PC-3 (cell line): ENCODE results near the gene DSCAM. TPM values are rescaled to one million over a fixed set of nuclear protein-coding genes. Genes with fewer than 3 reads are reported as not detected.
A peak's percentile ranks its signal among the peaks of the same experiment; 100 is the strongest.

Experiments
- ATAC-seq: fragments of 200-7000 bp; cut with Tn5 transposase; 2 replicates; pipeline ENCODE4 v1.9.1; 2020; ENCODE audit warnings: mild to moderate bottlenecking, moderate library complexity
- BruUV-seq: library from RNA; stranded (reverse); fragments of 400-500 nt; replicated peaks from 2 replicates; lab custom pipeline; 2021; lab: Mats Ljungman, UMichigan
- CTCF ChIA-PET: fragments of 300-600 bp; sonication (Branson Sonifier 250); formaldehyde crosslinking; loops from one replicate; lab custom pipeline; 2022; ENCODE audit warnings: antibody characterized with exemption; lab: Charles Lee
- POLR2A ChIA-PET: fragments of 300-600 bp; sonication (Branson Sonifier 250); formaldehyde crosslinking; loops from one replicate; lab custom pipeline; 2022; ENCODE audit warnings: antibody characterized with exemption; ENCODE audit not compliant: unreplicated experiment; lab: Charles Lee
- DNase-seq: peaks from one replicate; pipeline ENCODE4 v3.0.0-alpha.2; 2015
- H2AFZ ChIP-seq: fragments of 300-600 bp; sonication (generic); 2 replicates; pipeline ENCODE4 v1.6.0; 2016; ENCODE audit warnings: antibody characterized with exemption, low read length
- H3F3A ChIP-seq: fragments of 300-600 bp; sonication (generic); one replicate; pipeline ENCODE4 v1.6.0; 2017; ENCODE audit warnings: antibody characterized with exemption, low read length, control low read depth, mild to moderate bottlenecking; ENCODE audit not compliant: unreplicated experiment
- H3K27ac ChIP-seq: fragments of 300-600 bp; sonication (generic); 2 replicates; pipeline ENCODE4 v1.5.1; 2016; ENCODE audit warnings: mild to moderate bottlenecking, low read length
- H3K27me3 ChIP-seq: fragments of 300-600 bp; sonication (generic); 2 replicates; pipeline ENCODE4 v1.6.1; 2016; ENCODE audit warnings: low read length, mixed read lengths
- H3K36me3 ChIP-seq: fragments of 300-600 bp; sonication (generic); 2 replicates; pipeline ENCODE4 v1.6.1; 2016; ENCODE audit warnings: low read depth, mixed run types, low read length, mixed read lengths
- H3K4me1 ChIP-seq: fragments of 300-600 bp; sonication (generic); 2 replicates; pipeline ENCODE4 v1.5.1; 2016; ENCODE audit warnings: low read length; ENCODE audit not compliant: insufficient read depth
- H3K4me2 ChIP-seq: fragments of 300-600 bp; sonication (generic); 2 replicates; pipeline ENCODE4 v1.6.0; 2016; ENCODE audit warnings: low read length
- H3K4me3 ChIP-seq: fragments of 300-600 bp; sonication (generic); 2 replicates; pipeline ENCODE4 v1.5.1; 2016; ENCODE audit warnings: mild to moderate bottlenecking, low read length, mixed read lengths
- H3K79me2 ChIP-seq: fragments of 300-600 bp; sonication (generic); 2 replicates; pipeline ENCODE4 v1.6.1; 2017; ENCODE audit warnings: low read length, mixed read lengths
- H3K9ac ChIP-seq: fragments of 300-600 bp; sonication (generic); 2 replicates; pipeline ENCODE4 v1.6.0; 2016; ENCODE audit warnings: mild to moderate bottlenecking, low read length
- H3K9me2 ChIP-seq: fragments of 300-600 bp; sonication (generic); replicated peaks from 2 replicates; pipeline ENCODE4 v1.6.1; 2016; ENCODE audit warnings: mixed run types, low read length, mixed read lengths
- H3K9me3 ChIP-seq: fragments of 300-600 bp; sonication (generic); 2 replicates; pipeline ENCODE4 v1.6.1; 2016; ENCODE audit warnings: low read length, mixed read lengths
- H4K20me1 ChIP-seq: fragments of 300-600 bp; sonication (generic); 2 replicates; pipeline ENCODE4 v1.6.1; 2016; ENCODE audit warnings: low read length, mixed read lengths
- EZH2 ChIP-seq: fragments of 300-600 bp; sonication (generic); IDR thresholded peaks from one replicate; pipeline ENCODE4 v1.6.1; 2017; ENCODE audit warnings: antibody characterized with exemption, mild to moderate bottlenecking, low read length; ENCODE audit not compliant: unreplicated experiment
- EZH2phosphoT487 ChIP-seq: fragments of 300-600 bp; sonication (generic); IDR thresholded peaks from 2 replicates; pipeline ENCODE4 v1.6.1; 2018; ENCODE audit warnings: mild to moderate bottlenecking, antibody characterized with exemption, low read length, borderline replicate concordance
- intact Hi-C: fragments of 100-400 bp; cut with micrococcal nuclease; formaldehyde crosslinking; loops from 2 replicates; pipeline ENCODE4 v1.9.0; 2023
- total RNA-seq: library from RNA; depleted of rRNA; stranded (reverse); fragments of >200 nt; gene quantifications from 2 replicates; pipeline ENCODE4 v1.2.3, GENCODE V29; 2014
- TF ChIP-seq, protein P1 (sequence below): fragments of 300-600 bp; sonication (generic); conservative IDR thresholded peaks from 2 replicates; pipeline ENCODE4 v1.5.1; 2017; ENCODE audit warnings: antibody characterized with exemption, low read depth, mild to moderate bottlenecking, low read length

The DSCAM gene
- total RNA-seq, 1 experiment from 2014 or later = not detected

DNA sequence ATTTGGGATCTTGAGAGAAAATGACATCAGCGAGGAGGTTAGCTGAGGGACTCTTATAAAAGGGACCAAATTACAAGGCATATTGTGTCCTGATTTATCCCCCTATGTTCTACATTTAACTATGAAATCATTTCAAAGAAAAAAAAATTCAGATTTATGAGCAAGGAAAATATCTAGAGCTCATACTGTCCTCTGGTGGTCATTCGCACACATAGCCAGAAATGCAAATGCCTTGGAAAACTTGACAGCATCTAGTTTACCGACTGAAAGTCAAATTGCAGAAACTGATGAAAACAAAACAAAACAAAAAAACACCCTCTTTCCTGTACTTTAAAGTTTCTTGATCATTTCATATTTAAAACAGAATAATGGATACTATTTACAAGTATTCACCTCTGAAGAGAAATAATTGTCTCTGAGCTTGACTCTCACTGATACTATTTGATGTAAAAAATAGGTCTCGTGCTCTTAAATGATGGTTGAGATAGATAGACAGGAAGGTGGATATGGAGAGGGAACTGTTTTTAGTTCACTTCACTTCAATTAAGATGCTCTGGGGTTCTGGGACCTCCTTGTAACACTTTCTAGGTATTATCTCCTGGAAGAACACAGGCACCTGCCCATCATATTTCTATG, 725.9 kb downstream of the DSCAM start:
- DNase-seq (peak; percentile 53), ATAC-seq (no peak)
- no peak overlapping the region for H3K27ac ChIP-seq
- no peaks in the 10 kb centered on the region; the same call in 1 of the 2 replicates for H3K27me3 ChIP-seq
- H3K9me3 ChIP-seq = no peaks in the 10 kb centered on the region
- H3K9me2 ChIP-seq = no peaks in the 10 kb centered on the region
- H3K4me2 ChIP-seq = no peak overlapping the region
- POLR2A ChIA-PET = no interaction called here
- H3K9ac ChIP-seq = no peak overlapping the region
- no peaks in the 10 kb centered on the region for H4K20me1 ChIP-seq
- BruUV-seq = no TSS peak
- TF ChIP-seq, protein P1, sequence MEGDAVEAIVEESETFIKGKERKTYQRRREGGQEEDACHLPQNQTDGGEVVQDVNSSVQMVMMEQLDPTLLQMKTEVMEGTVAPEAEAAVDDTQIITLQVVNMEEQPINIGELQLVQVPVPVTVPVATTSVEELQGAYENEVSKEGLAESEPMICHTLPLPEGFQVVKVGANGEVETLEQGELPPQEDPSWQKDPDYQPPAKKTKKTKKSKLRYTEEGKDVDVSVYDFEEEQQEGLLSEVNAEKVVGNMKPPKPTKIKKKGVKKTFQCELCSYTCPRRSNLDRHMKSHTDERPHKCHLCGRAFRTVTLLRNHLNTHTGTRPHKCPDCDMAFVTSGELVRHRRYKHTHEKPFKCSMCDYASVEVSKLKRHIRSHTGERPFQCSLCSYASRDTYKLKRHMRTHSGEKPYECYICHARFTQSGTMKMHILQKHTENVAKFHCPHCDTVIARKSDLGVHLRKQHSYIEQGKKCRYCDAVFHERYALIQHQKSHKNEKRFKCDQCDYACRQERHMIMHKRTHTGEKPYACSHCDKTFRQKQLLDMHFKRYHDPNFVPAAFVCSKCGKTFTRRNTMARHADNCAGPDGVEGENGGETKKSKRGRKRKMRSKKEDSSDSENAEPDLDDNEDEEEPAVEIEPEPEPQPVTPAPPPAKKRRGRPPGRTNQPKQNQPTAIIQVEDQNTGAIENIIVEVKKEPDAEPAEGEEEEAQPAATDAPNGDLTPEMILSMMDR = peak; percentile 87
- no peak for TF ChIP-seq EZH2
- H3K36me3 ChIP-seq = no peaks in the 10 kb centered on the region
- H3K4me3 ChIP-seq = no peak overlapping the region
- intact Hi-C loops = no loop called here
- H3K79me2 ChIP-seq = no peaks in the 10 kb centered on the region
- H3F3A ChIP-seq = no peaks in the 10 kb centered on the region
- no peaks in the 10 kb centered on the region for H3K4me1 ChIP-seq
- H2AFZ ChIP-seq = no peak overlapping the region
- CTCF ChIA-PET = interaction anchor here (1.2 kb wide), 1 partner anchor 333 kb away, joined by 3 read pairs; no protein-coding TSS in a partner anchor

DNA sequence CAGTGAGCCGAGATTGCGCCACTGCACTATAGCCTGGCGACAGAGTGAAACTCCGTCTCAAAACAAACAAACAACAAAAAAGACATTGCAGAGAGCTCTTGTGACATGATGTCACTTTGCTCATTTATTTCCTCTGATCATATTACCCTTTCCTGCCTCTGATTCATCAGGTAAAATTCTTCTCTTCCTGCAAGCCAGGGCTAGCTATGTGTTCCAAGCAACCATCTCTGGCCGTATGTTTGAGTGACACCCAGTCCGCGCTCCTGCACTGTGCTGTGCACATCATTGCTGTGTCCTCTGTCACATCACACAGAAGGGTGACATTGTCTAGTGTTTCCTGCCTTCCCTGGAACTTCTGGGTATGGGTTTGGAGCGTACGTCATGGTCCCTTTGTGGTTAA, 728.4 kb downstream of the DSCAM start:
- ChIA-PET CTCF (no interaction called here), POLR2A (no interaction called here)
- Histone ChIP-seq H3K4me1 (no peaks in the 10 kb centered on the region), H3K9me2 (no peaks in the 10 kb centered on the region), H3K27me3 (no peaks in the 10 kb centered on the region), H3K9me3 (no peaks in the 10 kb centered on the region), H3K27ac (no peak overlapping the region), H3K79me2 (no peaks in the 10 kb centered on the region), H4K20me1 (no peaks in the 10 kb centered on the region), H2AFZ (no peak overlapping the region), H3K4me2 (no peak overlapping the region), H3K4me3 (no peak overlapping the region), H3F3A (no peaks in the 10 kb centered on the region), H3K9ac (no peak overlapping the region), H3K36me3 (no peaks in the 10 kb centered on the region)
- DNase-seq (peak; percentile 5), ATAC-seq (no peak)
- TF ChIP-seq EZH2 (no peak), EZH2phosphoT487 (no peak)
- TF ChIP-seq, protein P1 = no peak
- BruUV-seq = no TSS peak
- intact Hi-C loops = no loop called here

DNA sequence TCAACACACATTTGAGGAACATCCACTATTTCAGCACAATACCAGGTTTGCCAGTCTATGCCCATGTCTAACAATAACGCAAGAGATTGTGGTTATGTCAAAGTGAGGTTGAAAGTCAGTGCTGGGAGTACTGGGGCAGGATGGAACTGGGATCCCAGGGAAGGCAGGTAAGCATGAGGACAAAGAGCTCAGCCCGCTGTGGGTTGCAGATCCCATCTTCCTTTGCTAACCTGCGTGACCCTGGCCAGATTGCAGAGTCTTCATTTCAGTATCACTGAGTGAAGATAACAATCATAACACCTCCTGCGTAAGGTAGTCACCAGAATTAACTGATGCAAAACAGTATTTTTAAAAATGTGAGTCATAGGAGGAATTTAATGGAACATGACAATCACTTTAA, 729.7 kb downstream of the DSCAM start:
- H4K20me1 ChIP-seq = no peaks in the 10 kb centered on the region
- no peak overlapping the region for H3K9ac ChIP-seq
- no peaks in the 10 kb centered on the region for H3K4me1 ChIP-seq
- no peaks in the 10 kb centered on the region for H3K9me3 ChIP-seq
- DNase-seq (no peak), ATAC-seq (no peak)
- H3K4me2 ChIP-seq = no peak overlapping the region
- no peaks in the 10 kb centered on the region for H3F3A ChIP-seq
- intact Hi-C loops = no loop called here
- no peaks in the 10 kb centered on the region for H3K9me2 ChIP-seq
- CTCF ChIA-PET = no interaction called here
- no peak overlapping the region for H3K27ac ChIP-seq
- TF ChIP-seq EZH2phosphoT487 = no peak
- TF ChIP-seq EZH2 = no peak
- TF ChIP-seq, protein P1 = no peak
- no peak overlapping the region for H3K4me3 ChIP-seq
- no peaks in the 10 kb centered on the region for H3K27me3 ChIP-seq
- H3K79me2 ChIP-seq = no peaks in the 10 kb centered on the region
- H2AFZ ChIP-seq = no peak overlapping the region
- BruUV-seq = no TSS peak
- POLR2A ChIA-PET = no interaction called here
- no peaks in the 10 kb centered on the region for H3K36me3 ChIP-seq
